ENCODE results near the gene AP1G2. TPM values are rescaled to one million over a fixed set of nuclear protein-coding genes. Genes with fewer than 3 reads are reported as not detected.
A peak's percentile ranks its signal among the peaks of the same experiment; 100 is the strongest.

AP1G2 gene
- polyA plus RNA-seq, 1 donor (not counting 4 experiments of a cell fraction or from before 2014, with no cell fraction given) = 119 TPM

GRCh38 chr14:23550812-23551265 lies 16.8 kb downstream of the AP1G2 start:
- no peak for FAIRE-seq
- Histone ChIP-seq H3K4me2 (ENCODE audit: control insufficient read depth, extremely low read depth, insufficient read depth, low read depth, low read length) (peak overlapping the region; percentile 92), H3K4me3 (ENCODE audit: control insufficient read depth in 2 of 3, extremely low read depth in 1 of 3, insufficient read depth in 2 of 3, low read depth in 1 of 3, low read length in 3 of 3) (peak overlapping the region; percentile 62 to 76 (median 71)), H3K4me1 (ENCODE audit: control insufficient read depth, extremely low read depth, insufficient read depth, low read length) (peaks cover 3% of the 10 kb centered on the region), H3K9me1 (ENCODE audit: control insufficient read depth, extremely low read depth, insufficient read depth, low read length) (no peaks in the 10 kb centered on the region), H3K9me3 (ENCODE audit: control insufficient read depth, low read depth, low read length) (no peaks in the 10 kb centered on the region), H3K27ac (ENCODE audit: control insufficient read depth, insufficient read depth, low read length) (no peak overlapping the region), H3K9ac (ENCODE audit: control insufficient read depth, extremely low read depth, insufficient read depth, low read length) (peak overlapping the region; percentile 64), H2AFZ (ENCODE audit: control insufficient read depth, low read length) (peak overlapping the region; percentile 72), H3K27me3 (ENCODE audit: control insufficient read depth, extremely low read depth, insufficient read depth, low read length) (peaks cover 15% of the 10 kb centered on the region), H3K36me3 (ENCODE audit: control insufficient read depth in 2 of 2, extremely low read depth in 1 of 2, insufficient read depth in 2 of 2, low read length in 2 of 2) (no peaks in the 10 kb centered on the region), H3K79me2 (ENCODE audit: control insufficient read depth, insufficient read depth, low read length) (no peaks in the 10 kb centered on the region), H4K20me1 (ENCODE audit: control insufficient read depth, extremely low read depth, insufficient read depth, low read length) (no peaks in the 10 kb centered on the region)
- DNase-seq (ENCODE audit: low read depth, low spot score) = no peak
- TF ChIP-seq CTCF (optimal IDR thresholded peaks at IDR 0.05 in 1 of 3, IDR thresholded peaks at IDR 0.05 in 1 of 3, conservative IDR thresholded peaks at IDR 0.05 in 1 of 3; ENCODE audit: extremely low read depth in 1 of 3, insufficient read depth in 2 of 3, low read length in 3 of 3) = no peak
- no peak for TF ChIP-seq EZH2 (IDR thresholded peaks at IDR 0.05; ENCODE audit: low read length)
- dilution Hi-C loops (cut with MboI; ENCODE audit: extremely low pct_ligation_motif_present, low sequenced_read_pairs) = no loop called here

- H3K4me1 ChIP-seq (ENCODE audit: control insufficient read depth, extremely low read depth, insufficient read depth, low read length) = peaks cover 3% of the 10 kb centered on the region
- no peaks in the 10 kb centered on the region for H3K79me2 ChIP-seq (ENCODE audit: control insufficient read depth, insufficient read depth, low read length)
- H3K36me3 ChIP-seq (ENCODE audit: control insufficient read depth in 2 of 2, extremely low read depth in 1 of 2, insufficient read depth in 2 of 2, low read length in 2 of 2) = no peaks in the 10 kb centered on the region
- dilution Hi-C loops (cut with MboI; ENCODE audit: extremely low pct_ligation_motif_present, low sequenced_read_pairs) = no loop called here
- no peaks in the 10 kb centered on the region for H3K9me1 ChIP-seq (ENCODE audit: control insufficient read depth, extremely low read depth, insufficient read depth, low read length)
- FAIRE-seq = no peak
- TF ChIP-seq EZH2 (IDR thresholded peaks at IDR 0.05; ENCODE audit: low read length) (peak; percentile 64), CTCF (optimal IDR thresholded peaks at IDR 0.05 in 1 of 3, IDR thresholded peaks at IDR 0.05 in 1 of 3, conservative IDR thresholded peaks at IDR 0.05 in 1 of 3; ENCODE audit: extremely low read depth in 1 of 3, insufficient read depth in 2 of 3, low read length in 3 of 3) (no peak)
- H3K4me2 ChIP-seq (ENCODE audit: control insufficient read depth, extremely low read depth, insufficient read depth, low read depth, low read length) = peak overlapping the region; percentile 92
- H2AFZ ChIP-seq (ENCODE audit: control insufficient read depth, low read length) = peak overlapping the region; percentile 72
- H3K9me3 ChIP-seq (ENCODE audit: control insufficient read depth, low read depth, low read length) = no peaks in the 10 kb centered on the region
- DNase-seq (ENCODE audit: low read depth, low spot score) = no peak
- no peak overlapping the region for H3K27ac ChIP-seq (ENCODE audit: control insufficient read depth, insufficient read depth, low read length)
- H3K9ac ChIP-seq (ENCODE audit: control insufficient read depth, extremely low read depth, insufficient read depth, low read length) = no peak overlapping the region
- no peaks in the 10 kb centered on the region for H4K20me1 ChIP-seq (ENCODE audit: control insufficient read depth, extremely low read depth, insufficient read depth, low read length)
- peaks cover 15% of the 10 kb centered on the region for H3K27me3 ChIP-seq (ENCODE audit: control insufficient read depth, extremely low read depth, insufficient read depth, low read length)
- H3K4me3 ChIP-seq (ENCODE audit: control insufficient read depth in 2 of 3, extremely low read depth in 1 of 3, insufficient read depth in 2 of 3, low read depth in 1 of 3, low read length in 3 of 3) = peak overlapping the region; percentile 62 to 76 (median 71)
Observed at GRCh38 chr14:23550131-23550811, 17.3 kb downstream of the AP1G2 start.

All from keratinocyte (primary cell).